Hematopoietic multipotent progenitor cell treated with erythropoietin and hydrocortisone succinate and interleukin-3 and kit ligand, for 8 days (in vitro differentiated cells): ENCODE results near the gene NKX3-2.
A peak's percentile ranks its signal among the peaks of the same experiment; 100 is the strongest.

Experiments used
- DNase-seq: peaks from one replicate; pipeline ENCODE4 v3.0.0-alpha.2; 2015

NKX3-2 gene

DNA sequence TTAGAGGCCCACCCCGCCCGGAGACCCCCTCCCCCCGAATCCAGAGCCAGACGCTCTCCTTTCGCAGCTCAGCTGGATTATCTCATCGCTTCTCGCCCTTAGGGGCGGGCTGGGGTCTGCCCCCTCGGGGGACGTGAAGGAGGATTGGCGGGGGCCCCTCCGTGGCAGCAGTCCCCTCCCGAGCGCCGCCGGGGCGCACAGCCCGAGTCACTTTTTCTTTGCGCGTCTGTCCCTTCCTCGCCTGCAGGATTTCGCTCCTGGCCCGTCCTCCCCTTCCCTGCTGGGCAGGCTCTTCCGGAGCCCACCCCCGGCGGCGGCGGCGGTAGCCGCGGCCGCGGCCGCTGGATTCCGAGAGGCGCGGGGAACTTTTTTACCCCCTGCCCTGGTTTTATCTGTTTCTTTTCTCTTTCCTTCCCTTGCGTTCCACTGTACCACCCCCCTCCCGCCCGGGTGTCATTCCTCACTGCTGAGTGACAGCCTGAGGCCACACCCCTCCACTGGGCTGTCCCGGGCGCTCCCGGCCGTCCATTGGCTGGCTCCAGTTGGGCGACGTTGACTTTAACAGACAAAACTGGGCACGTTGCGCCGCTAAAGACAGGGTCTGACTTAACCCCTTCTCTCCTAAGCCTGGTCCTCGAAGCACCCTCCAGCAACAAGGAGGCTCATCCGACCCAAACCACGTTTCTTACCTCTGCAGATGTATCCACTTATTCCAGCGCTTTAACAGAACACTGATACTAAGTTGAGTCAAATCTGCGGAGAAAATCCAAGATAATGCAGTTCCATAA, 492 bp upstream of the NKX3-2 start:
- DNase-seq, result peak; percentile 68

- no peak for DNase-seq
These were observed 1.1 kb downstream of the NKX3-2 start for GRCh38 chr4:13543032-13543838.

DNA sequence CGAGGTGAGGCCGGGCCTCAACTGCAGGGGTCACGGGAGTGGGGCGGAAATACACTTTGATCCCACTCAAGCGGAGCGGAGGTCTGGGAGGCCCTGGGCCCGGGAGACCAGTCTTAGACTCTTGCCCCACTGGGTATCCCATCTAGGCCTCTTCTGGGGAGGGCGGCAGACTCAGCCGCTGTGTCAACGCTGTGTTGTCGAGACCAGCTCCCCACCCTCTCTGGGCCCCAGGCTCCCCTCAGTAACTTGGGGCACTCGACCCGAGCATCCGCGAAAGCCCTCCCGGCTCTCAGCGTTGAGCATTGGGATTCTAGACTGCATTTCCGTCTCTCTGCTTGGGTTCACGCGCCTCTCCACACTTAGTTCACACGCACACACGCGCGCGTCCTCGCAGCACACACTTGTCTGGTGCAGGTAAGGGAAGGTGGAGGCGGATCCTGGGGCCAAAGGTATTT, 1.7 kb downstream of the NKX3-2 start:
- no peak for DNase-seq

- no peak for DNase-seq
These were observed 2.4 kb downstream of the NKX3-2 start for GRCh38 chr4:13541720-13542576.

- DNase-seq, result no peak
These were observed 3.1 kb downstream of the NKX3-2 start for GRCh38 chr4:13541176-13541604.

GRCh38 chr4:13540446-13541175, 3.7 kb downstream of the NKX3-2 start:
- DNase-seq, result no peak

DNA sequence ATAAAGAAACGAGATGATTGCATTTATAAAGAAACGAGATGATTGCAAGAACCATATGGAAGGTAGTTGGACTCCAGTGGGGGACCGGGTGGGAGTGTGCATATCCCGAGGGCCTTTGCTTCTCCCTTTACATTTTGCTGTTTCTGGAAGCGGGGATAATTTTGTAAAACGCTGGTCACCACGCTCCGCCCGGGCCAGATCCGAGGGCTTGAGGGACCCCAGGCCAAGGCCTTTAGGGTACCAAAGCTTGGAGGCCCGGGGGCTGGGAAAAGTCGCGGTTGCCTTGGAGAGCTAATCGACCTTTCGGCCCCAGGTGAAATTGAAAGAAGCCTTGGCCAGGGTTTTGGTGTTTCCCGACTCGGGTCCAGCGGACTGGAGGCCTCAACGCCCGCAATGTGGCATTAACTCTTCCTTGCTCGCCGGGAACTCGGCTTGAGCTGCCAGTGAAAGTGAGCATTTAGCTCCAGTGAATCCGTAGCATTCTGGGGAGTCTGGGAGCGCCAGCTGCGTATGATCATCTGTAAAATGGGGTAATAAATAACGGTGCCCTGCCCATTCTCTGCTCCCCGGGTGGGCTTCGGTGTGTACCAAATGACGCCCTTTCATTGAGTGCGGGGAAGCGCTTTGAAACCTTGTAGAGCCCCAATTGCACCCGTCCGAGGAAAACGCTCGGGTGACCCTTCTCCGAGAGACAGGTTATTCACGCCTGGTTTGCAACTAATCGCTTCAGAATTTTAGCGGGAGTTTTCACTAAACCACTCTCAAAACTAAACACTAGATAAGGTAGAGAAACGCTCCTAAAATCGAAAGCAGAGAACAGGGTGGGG, 4.5 kb downstream of the NKX3-2 start:
- no peak for DNase-seq

DNA sequence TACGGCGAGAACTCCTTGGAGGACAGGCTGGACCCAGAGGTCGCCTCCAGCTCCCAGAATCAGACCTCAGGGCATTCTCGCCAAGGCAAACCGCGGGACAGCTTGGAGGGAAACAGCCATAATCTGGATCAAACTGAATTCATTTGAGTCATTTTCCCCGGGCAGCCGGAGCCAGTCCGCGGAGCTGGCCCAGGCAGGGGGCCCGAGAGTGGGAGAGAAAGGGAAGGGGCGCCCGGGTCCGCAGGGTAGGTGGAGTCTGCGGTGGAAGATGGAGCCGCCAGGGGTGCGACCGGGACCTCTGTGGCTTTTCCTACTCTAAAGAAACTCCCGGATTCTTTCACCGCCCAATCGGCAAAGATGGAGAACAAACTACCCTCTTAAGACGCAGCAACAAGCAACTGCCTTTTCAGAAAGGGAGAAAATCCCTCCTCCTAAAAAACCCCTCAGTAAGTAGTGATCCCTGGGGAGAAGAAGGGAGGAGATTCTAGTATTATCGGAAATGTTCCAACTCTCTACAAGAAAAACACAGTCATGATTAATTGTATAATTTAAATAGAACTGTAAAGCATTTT, 5.2 kb downstream of the NKX3-2 start:
- DNase-seq, result no peak

DNA sequence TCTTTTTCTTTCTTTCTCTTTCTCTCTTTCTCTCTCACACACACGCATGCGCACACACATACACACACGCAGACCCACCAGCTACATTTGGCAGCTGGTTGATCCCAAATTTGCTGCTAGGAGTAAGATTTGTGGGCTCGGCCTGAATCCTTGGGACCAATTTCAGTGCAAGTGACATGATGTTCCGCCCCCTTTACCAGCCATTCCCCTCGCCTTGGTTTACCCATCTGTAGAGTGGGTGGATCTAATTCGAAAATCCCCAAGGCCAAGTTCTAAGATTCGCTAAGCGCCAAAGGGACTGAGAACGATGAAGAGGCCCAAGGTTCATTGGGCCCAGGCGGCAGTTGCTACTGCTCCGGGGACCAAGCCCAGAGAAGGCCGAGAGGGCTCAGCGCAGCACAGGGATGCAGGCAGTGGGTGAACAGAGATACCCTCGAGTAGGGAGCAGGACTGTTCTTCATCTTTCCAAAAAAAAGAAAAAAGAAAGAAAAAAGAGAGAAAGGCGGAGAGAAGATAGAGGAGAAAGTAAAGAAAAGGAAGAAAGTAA, 5.8 kb downstream of the NKX3-2 start:
- DNase-seq, result no peak

- no peak for DNase-seq
These were observed 6.5 kb downstream of the NKX3-2 start for GRCh38 chr4:13537832-13538177.

DNA sequence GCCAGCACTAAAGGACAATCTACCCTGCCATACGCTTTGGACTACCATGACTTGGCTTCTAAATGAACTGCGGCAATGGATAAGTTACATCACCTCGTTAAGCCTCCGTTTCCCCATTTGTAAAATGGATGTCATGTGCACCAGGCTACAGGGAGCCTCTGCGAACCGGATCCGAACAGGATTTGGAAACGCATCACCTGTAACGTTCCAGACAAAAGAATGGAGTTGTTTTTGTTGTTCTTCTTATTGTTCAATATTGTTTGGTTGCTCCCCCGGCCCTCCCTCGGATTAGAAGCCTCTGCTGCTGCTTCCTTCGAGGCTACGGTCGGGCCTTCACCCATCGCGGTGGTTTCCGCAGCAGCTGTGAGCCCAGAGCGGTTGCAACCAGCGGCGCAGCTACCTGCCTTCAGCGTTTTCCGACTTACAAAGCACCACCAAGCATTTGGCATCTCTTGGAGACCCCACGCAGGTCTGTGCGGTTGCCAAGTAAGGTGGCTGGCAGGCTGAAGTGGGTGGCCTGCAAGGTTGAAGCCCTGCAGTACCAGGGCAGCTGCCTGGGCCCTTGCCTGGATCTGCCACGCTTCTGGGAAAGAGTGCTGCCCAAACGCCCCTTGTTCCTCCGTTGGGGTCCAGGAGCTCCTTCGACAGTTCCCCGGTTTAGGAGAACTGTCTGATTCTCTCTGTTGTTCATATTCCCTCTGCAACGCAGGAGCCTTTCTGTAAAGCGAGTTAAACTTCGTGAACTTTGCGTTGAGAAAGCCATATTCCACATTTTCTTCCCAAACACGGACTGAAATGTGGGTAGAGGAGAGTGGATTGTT, 7.1 kb downstream of the NKX3-2 start:
- DNase-seq, result no peak

- DNase-seq, result no peak
These were observed 7.7 kb downstream of the NKX3-2 start for GRCh38 chr4:13536607-13537006.

- no peak for DNase-seq
These were observed 8.5 kb downstream of the NKX3-2 start for GRCh38 chr4:13535708-13536361.

DNA sequence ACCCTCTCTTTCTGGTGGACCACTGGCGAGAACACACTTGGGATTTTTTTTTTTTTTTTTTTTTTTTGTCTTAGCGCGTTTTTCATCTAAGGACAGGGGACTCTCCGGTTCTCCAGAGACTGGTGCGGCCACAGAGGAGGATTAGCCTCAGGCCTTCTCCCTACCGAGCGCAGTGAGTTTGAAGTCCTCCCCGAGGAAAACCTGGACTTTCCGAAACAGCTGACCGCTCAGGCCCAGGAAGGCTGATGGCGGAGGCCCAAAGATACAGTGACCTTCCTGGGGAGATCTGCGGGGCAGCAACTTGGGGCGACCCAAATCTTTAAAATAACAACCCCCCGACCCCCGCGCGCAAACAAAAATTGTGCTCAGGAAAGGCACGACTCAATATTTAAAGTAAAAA, 9.2 kb downstream of the NKX3-2 start:
- DNase-seq, result no peak

GRCh38 chr4:13534344-13535063, 9.8 kb downstream of the NKX3-2 start:
- no peak for DNase-seq

DNA sequence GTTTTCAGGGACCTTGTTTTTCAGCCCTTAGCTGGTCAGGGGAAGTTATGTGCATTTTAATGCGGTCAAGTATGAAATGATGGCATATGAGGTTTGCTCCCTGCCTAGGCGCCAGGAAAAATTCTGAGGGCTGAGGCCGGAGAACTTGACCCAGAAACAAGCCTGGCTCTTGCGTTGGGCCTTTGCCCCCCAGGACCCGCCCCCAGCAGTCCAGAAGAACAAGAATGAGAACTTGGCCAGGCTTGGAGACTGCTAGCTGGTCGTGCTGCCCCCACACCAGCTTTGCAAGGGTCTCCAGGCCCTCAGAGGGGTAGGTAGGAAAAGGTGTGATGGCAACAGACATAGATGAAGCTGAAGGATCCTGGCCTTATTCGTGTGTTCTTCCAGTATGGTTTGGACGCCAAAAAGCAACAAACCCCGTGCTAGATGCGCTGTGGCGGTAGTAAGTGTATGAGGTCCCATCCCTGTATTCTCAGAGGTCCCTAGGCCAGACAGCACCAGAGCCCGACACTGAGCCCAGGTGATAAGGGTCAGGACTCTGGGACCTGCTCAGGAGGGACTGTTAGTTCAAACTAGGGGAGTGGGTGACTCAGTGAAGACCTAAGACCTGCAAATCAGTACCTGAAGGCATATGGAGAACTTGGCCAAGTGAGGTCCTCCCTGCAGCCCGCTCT, 10.5 kb downstream of the NKX3-2 start:
- DNase-seq, result no peak

GRCh38 chr4:13531625-13531998, 12.7 kb downstream of the NKX3-2 start:
- no peak for DNase-seq
